HEK293 (cell line): ENCODE measurements around the gene SLC13A3.

Source experiments
- ZNF10 ChIP-seq: fragments of 450-650 bp; formaldehyde crosslinking; IDR thresholded peaks from 2 replicates; pipeline ENCODE4 v1.5.1; 2017; ENCODE audit warnings: missing biosample characterization, missing genetic modification characterization
- ZNF501 ChIP-seq: fragments of 450-650 bp; formaldehyde crosslinking; IDR thresholded peaks from 2 replicates; pipeline ENCODE4 v1.5.1; 2016; ENCODE audit warnings: missing biosample characterization, missing genetic modification characterization
- ZNF626 ChIP-seq: fragments of 450-650 bp; sonication (Bioruptor Pico); formaldehyde crosslinking; IDR thresholded peaks from 2 replicates; pipeline ENCODE4 v1.5.1; 2018; ENCODE audit warnings: missing biosample characterization, missing genetic modification characterization, inconsistent platforms
- TF ChIP-seq, protein P1 (sequence below): fragments of 450-650 bp; formaldehyde crosslinking; IDR thresholded peaks from 2 replicates; pipeline ENCODE4 v1.5.1; 2016; ENCODE audit warnings: missing biosample characterization, missing genetic modification characterization
- TF ChIP-seq, protein P2 (sequence below): fragments of 450-650 bp; formaldehyde crosslinking; IDR thresholded peaks from 2 replicates; pipeline ENCODE4; 2016; ENCODE audit warnings: missing biosample characterization, missing genetic modification characterization
- TF ChIP-seq, protein P3 (sequence below): fragments of 450-650 bp; formaldehyde crosslinking; optimal IDR thresholded peaks from 2 replicates; pipeline ENCODE3; 2016; ENCODE audit warnings: missing biosample characterization, mild to moderate bottlenecking, missing genetic modification characterization

DNA sequence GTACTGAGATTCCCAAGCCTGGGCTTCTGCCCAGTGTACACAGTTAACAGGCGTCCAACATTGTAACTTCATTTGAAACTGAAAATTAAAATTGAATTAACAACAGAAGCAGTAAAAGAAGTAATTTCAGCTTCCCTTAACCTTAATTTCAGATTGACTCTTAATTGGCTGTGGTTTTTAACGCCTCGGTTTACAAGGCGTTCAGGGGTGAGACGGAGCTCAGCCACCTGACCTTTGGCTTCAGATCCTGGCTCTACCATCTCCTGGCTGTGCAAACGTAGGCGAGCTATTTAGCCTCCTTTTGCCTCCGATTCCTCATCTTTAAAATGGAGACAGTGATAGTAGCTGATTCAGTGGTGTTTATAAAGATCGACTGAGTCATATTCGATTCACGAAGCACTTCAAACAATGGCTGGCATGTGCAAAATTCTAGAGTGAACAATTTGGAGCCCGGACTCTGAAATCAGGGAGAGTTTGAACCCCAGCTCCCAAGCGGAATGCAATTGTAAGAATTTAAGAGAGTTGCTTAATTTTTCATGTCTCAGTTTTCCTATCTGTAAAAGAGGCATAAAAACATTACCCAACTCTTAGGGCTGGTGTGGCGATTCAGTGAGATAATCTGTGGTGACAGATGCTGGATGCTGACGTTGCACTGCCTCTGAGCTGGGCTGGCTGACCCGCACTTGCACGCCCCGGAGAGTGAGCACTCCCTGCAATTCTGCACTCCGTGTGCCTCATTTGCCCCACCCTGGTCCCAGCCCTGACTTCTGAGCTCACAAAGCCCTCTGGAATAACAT is 77.3 kb downstream of the SLC13A3 start:
- TF ChIP-seq, protein P1, sequence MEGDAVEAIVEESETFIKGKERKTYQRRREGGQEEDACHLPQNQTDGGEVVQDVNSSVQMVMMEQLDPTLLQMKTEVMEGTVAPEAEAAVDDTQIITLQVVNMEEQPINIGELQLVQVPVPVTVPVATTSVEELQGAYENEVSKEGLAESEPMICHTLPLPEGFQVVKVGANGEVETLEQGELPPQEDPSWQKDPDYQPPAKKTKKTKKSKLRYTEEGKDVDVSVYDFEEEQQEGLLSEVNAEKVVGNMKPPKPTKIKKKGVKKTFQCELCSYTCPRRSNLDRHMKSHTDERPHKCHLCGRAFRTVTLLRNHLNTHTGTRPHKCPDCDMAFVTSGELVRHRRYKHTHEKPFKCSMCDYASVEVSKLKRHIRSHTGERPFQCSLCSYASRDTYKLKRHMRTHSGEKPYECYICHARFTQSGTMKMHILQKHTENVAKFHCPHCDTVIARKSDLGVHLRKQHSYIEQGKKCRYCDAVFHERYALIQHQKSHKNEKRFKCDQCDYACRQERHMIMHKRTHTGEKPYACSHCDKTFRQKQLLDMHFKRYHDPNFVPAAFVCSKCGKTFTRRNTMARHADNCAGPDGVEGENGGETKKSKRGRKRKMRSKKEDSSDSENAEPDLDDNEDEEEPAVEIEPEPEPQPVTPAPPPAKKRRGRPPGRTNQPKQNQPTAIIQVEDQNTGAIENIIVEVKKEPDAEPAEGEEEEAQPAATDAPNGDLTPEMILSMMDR (tag by site-specific recombination): no peak
- TF ChIP-seq ZNF501 (tag by site-specific recombination) (no peak), ZNF10 (no peak), ZNF626 (tag by site-specific recombination) (no peak)
- TF ChIP-seq, protein P2, sequence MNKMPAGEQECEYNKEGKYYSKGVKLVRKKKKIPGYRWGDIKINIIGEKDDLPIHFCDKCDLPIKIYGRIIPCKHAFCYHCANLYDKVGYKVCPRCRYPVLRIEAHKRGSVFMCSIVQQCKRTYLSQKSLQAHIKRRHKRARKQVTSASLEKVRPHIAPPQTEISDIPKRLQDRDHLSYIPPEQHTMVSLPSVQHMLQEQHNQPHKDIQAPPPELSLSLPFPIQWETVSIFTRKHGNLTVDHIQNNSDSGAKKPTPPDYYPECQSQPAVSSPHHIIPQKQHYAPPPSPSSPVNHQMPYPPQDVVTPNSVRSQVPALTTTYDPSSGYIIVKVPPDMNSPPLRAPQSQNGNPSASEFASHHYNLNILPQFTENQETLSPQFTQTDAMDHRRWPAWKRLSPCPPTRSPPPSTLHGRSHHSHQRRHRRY: no peak
- TF ChIP-seq, protein P3, sequence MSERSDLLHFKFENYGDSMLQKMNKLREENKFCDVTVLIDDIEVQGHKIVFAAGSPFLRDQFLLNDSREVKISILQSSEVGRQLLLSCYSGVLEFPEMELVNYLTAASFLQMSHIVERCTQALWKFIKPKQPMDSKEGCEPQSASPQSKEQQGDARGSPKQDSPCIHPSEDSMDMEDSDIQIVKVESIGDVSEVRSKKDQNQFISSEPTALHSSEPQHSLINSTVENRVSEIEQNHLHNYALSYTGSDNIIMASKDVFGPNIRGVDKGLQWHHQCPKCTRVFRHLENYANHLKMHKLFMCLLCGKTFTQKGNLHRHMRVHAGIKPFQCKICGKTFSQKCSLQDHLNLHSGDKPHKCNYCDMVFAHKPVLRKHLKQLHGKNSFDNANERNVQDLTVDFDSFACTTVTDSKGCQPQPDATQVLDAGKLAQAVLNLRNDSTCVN (tag by site-specific recombination): no peak
